Kidney glomerular epithelial cell (primary cell): Measurements from ENCODE around the gene STH.

Source experiments
- DNase-seq: peaks from one replicate; lab custom pipeline; 2025; lab: John Stamatoyannopoulos, UW

Gene STH

GRCh38 chr17:46046957-46047356, 47.9 kb downstream of the STH start:
- DNase-seq: no peak

GRCh38 chr17:46047398-46047797, 48.3 kb downstream of the STH start:
- DNase-seq: no peak

DNA sequence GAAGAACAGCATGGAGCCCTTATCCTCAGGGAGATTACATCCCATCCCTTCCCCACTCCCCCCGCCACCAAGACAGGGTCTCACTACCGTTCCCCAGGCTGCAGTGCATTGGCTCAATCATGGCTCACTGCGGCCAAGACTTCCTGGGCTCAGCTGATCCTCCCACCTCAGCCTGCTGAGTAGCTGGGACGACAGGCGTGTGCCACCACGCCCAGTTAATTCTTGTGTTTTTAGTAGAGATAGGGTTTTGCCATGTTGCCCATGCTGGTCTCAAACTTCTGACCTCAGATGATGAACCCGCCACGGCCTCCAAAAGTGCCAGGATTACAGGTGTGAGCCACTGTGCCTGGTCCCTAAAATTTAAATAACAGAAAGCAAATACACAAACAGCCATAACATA, 48.8 kb downstream of the STH start:
- no peak for DNase-seq
